ENCODE results near the gene DNAL1.

DNA sequence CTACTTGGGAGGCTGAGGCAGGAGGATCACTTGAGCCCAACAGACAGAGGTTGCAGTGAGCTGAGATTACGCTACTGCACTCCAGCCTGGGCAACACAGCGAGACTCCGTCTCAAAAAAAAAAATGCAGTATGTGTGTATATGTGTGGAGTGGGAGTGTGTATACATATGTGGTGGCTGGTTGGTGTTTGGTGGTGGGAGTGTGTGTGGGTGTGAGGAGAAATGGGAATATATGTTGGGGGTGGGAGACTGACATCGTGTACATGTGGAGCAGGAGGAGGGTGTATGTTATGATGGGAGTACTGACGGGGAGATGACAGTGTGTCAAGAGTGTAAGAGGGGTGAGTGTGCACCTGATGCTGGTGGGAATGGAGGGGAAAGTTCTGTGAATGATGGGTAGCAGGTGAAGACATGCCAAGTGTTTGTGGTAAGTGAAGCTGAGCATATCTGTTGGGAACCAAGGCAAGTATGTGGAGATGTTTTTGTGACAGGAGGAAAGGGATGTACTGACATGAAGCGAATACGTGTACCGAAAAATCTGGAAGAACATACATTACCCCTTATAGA, 65.2 kb downstream of the DNAL1 start:
- no peak for TF ChIP-seq GATA2 (IDR thresholded peaks at IDR 0.05; ENCODE audit: low read depth, low read length)
- TF ChIP-seq GATA3 (IDR thresholded peaks at IDR 0.05; ENCODE audit: low read depth, low read length), result no peak

Measured in SH-SY5Y (cell line).